Endothelial cell of umbilical vein (primary cell): ENCODE measurements around the gene CILP. TPM values are rescaled to one million over a fixed set of nuclear protein-coding genes. Genes with fewer than 3 reads are reported as not detected.

Experiments used
- BruUV-seq: library from RNA; stranded (reverse); fragments of 400-500 nt; replicated peaks from 2 replicates; lab custom pipeline; 2021; lab: Mats Ljungman, UMichigan
- CTCF ChIA-PET: fragments of 300-600, 350-600 bp; sonication (Branson Sonifier 250); formaldehyde crosslinking; loops from one replicate; lab custom pipeline; 2021; ENCODE audit warnings: antibody characterized with exemption, inconsistent platforms; lab: Charles Lee
- POLR2A ChIA-PET: fragments of 300-600, 350-600 bp; sonication (Branson Sonifier 250); formaldehyde crosslinking; loops from one replicate; lab custom pipeline; 2021; ENCODE audit warnings: antibody characterized with exemption, inconsistent platforms; lab: Charles Lee
- DNase-seq: peaks from one replicate; pipeline ENCODE4 v3.0.0-alpha.2; 2011; ENCODE audit warnings: low read depth, low spot score
- FAIRE-seq: peaks from 2 replicates; lab custom pipeline; 2011; peaks lifted over from hg19 to GRCh38; lab: Jason Lieb, UNC
- H2AFZ ChIP-seq: 2 replicates; pipeline ENCODE4 v1.6.0; 2012; ENCODE audit warnings: low read depth, low read length, control low read depth, inconsistent platforms
- H3K27ac ChIP-seq: 2 replicates; pipeline ENCODE4 v1.5.1; 2011; ENCODE audit warnings: low read depth, mild to moderate bottlenecking, control low read depth, low read length, moderate library complexity; ENCODE audit not compliant: insufficient read depth
- H3K27me3 ChIP-seq, 2 experiments: 2 replicates each; pipeline versions ENCODE4 v1.6.0 to v1.6.1; 2011; ENCODE audit warnings: low read length in 2 of 2, mixed read lengths in 1 of 2; ENCODE audit not compliant: control insufficient read depth in 2 of 2, insufficient read depth in 2 of 2
- H3K36me3 ChIP-seq, 2 experiments: 2 replicates in 1 of 2; 3 replicates in 1 of 2; pipeline ENCODE4 v1.5.1; 2011; ENCODE audit warnings: low read length in 2 of 2, mild to moderate bottlenecking in 1 of 2, moderate library complexity in 1 of 2; ENCODE audit not compliant: control insufficient read depth in 2 of 2, insufficient read depth in 2 of 2; ENCODE audit errors: extremely low read depth in 1 of 2
- H3K4me1 ChIP-seq: 3 replicates; pipeline ENCODE4 v1.5.1; 2011; ENCODE audit warnings: mild to moderate bottlenecking, low read length; ENCODE audit not compliant: control insufficient read depth, insufficient read depth; ENCODE audit errors: extremely low read depth
- H3K4me2 ChIP-seq: 2 replicates; pipeline ENCODE4 v1.6.1; 2011; ENCODE audit warnings: low read length, control low read depth, mixed read lengths; ENCODE audit not compliant: insufficient read depth
- H3K4me3 ChIP-seq, 3 experiments: fragments of 200-600 bp in 1 of 3; sonication (generic), shearing (Covaris generic) in 1 of 3; replicated peaks in 1 of 3; 2 replicates each; pipeline ENCODE4 v1.5.1; 2011 to 2016; ENCODE audit warnings: control low read depth in 3 of 3, low read length in 3 of 3, mild to moderate bottlenecking in 2 of 3, inconsistent platforms in 1 of 3, low read depth in 1 of 3, moderate library complexity in 1 of 3; ENCODE audit not compliant: insufficient read depth in 1 of 3
- H3K79me2 ChIP-seq: 2 replicates; pipeline ENCODE4 v1.6.0; 2012; ENCODE audit warnings: low read length, inconsistent platforms; ENCODE audit not compliant: control insufficient read depth, insufficient read depth
- H3K9ac ChIP-seq: replicated peaks from 2 replicates; pipeline ENCODE3; 2011; ENCODE audit warnings: low read length, control low read depth; ENCODE audit not compliant: insufficient read depth; ENCODE audit errors: extremely low read depth
- H3K9me1 ChIP-seq: replicated peaks from 3 replicates; pipeline ENCODE4 v1.6.0; 2011; ENCODE audit warnings: mild to moderate bottlenecking, low read length; ENCODE audit not compliant: control insufficient read depth, insufficient read depth; ENCODE audit errors: extremely low read depth
- H3K9me3 ChIP-seq: replicated peaks from 2 replicates; pipeline ENCODE4 v1.5.1; 2012; ENCODE audit warnings: low read length, inconsistent platforms; ENCODE audit not compliant: control insufficient read depth, insufficient read depth
- H4K20me1 ChIP-seq: replicated peaks from 2 replicates; pipeline ENCODE3; 2011; ENCODE audit warnings: mild to moderate bottlenecking, low read length; ENCODE audit not compliant: control insufficient read depth, insufficient read depth; ENCODE audit errors: extremely low read depth
- CTCF ChIP-seq, 2 donors: IDR thresholded peaks; 1 replicate in 1 of 2; 2 replicates in 1 of 2; pipeline ENCODE4 v1.5.1; 2011; ENCODE audit warnings: low read length in 2 of 2, mild to moderate bottlenecking in 2 of 2, moderate library complexity in 2 of 2, control low read depth in 1 of 2, inconsistent platforms in 1 of 2, low read depth in 1 of 2; ENCODE audit not compliant: insufficient read depth in 1 of 2; ENCODE audit errors: extremely low read depth in 1 of 2
- EZH2 ChIP-seq: IDR thresholded peaks from 2 replicates; pipeline ENCODE4 v1.6.1; 2012; ENCODE audit warnings: borderline replicate concordance, low read depth, mild to moderate bottlenecking, moderate library complexity, low read length, inconsistent platforms; ENCODE audit not compliant: severe bottlenecking
- FOS ChIP-seq: IDR thresholded peaks from 2 replicates; pipeline ENCODE4 v1.6.1; 2011; ENCODE audit warnings: mild to moderate bottlenecking, low read length, moderate library complexity, borderline replicate concordance; ENCODE audit not compliant: insufficient read depth
- GATA2 ChIP-seq: IDR thresholded peaks from 2 replicates; pipeline ENCODE4 v1.7.0; 2011; ENCODE audit warnings: low read depth, mild to moderate bottlenecking, moderate library complexity, mixed read lengths, low read length; ENCODE audit not compliant: insufficient read length, insufficient read depth
- JUN ChIP-seq: IDR thresholded peaks from 2 replicates; pipeline ENCODE4 v1.6.1; 2011; ENCODE audit warnings: borderline replicate concordance, low read depth; ENCODE audit not compliant: insufficient read length, insufficient read depth
- MAX ChIP-seq: IDR thresholded peaks from 2 replicates; pipeline ENCODE4 v1.6.1; 2011; ENCODE audit not compliant: insufficient read depth, insufficient read length
- MYC ChIP-seq: IDR thresholded peaks from one replicate; pipeline ENCODE4 v1.6.1; 2011; ENCODE audit warnings: mild to moderate bottlenecking, low read depth, low read length
- POLR2A ChIP-seq: IDR thresholded peaks from 2 replicates; pipeline ENCODE4 v1.6.1; 2012; ENCODE audit warnings: low read depth, mild to moderate bottlenecking, control low read depth, low read length
- POLR2AphosphoS5 ChIP-seq: IDR thresholded peaks from 2 replicates; pipeline ENCODE4 v1.6.1; 2012; ENCODE audit warnings: low read depth, mild to moderate bottlenecking, control low read depth, low read length, moderate library complexity; ENCODE audit not compliant: insufficient read depth
- dilution Hi-C: fragments of 300-500 bp; cut with MboI; formaldehyde crosslinking; loops from one replicate; pipeline ENCODE4 v1.15.0; 2019; ENCODE audit warnings: low sequenced_read_pairs; ENCODE audit not compliant: extremely low pct_ligation_motif_present
- intact Hi-C: fragments of 100-400 bp; cut with micrococcal nuclease; formaldehyde crosslinking; loops from one replicate; pipeline ENCODE4 v1.10.0; 2022
- polyA plus RNA-seq, 4 experiments: library from polyadenylated mRNA; depleted of rRNA in 3 of 4; stranded (reverse) in 3 of 4; unstranded in 1 of 4; fragments of >200 nt; gene quantifications; 2 replicates each; pipeline versions ENCODE4 v1.2.1 to v1.2.3, GENCODE V29; 2011 to 2012; ENCODE audit warnings: missing spikeins in 1 of 4
- total RNA-seq: library from RNA; stranded (reverse); gene quantifications from 2 replicates; pipeline ENCODE4 v1.2.3, GENCODE V29; 2021

The CILP gene
- total and polyA plus RNA-seq, 2 donors (not counting 3 experiments of a cell fraction or from before 2014, with no cell fraction given) = 0.01 TPM; not detected in 1

GRCh38 chr15:65192016-65192415 is 19.3 kb downstream of the CILP start:
- CTCF ChIA-PET = interaction anchor here (3.0 kb wide), 1 partner anchor 79 kb away, joined by 15 read pairs; no protein-coding TSS in a partner anchor
- no peaks in the 10 kb centered on the region for H3K9me3 ChIP-seq
- no TSS peak for BruUV-seq

DNA sequence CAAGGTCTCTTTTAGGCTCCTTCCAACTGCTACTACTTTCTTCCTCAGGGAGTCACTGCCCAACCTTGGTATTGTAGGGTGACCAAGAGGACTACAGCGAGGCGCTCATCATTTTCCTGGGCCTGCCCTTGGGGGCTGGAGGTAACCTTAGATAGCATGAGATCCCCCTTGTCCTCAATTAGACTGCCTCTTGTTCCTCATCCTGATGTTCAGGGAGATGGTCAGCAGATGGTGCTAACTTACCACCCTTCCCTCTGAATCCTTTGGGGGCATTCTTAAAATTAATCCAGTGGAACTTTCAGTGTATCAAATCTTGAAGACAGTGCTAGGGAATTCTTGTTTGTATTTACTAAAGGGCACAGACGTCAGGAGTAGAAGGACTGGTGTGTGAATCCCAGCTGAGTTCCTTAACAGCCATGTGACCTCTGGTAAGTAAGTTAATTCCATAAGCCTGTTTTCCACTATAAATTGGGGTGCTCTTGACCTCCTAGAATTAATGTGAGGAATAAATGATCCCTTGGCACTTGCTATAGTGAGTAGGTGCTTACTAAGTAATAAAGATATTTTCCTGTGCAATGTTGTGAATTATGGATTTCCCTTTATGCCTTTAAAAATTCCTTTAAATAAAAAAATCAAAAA is 22.1 kb downstream of the CILP start:
- dilution Hi-C loops (no loop called here), intact Hi-C loops (loop anchor here (1.0 to 2.0 kb wide), 4 partner anchors 82 to 196 kb away; no protein-coding TSS in a partner anchor)
- Histone ChIP-seq H3K4me1 (peaks cover 3% of the 10 kb centered on the region), H3K9ac (no peak overlapping the region), H3K9me1 (no peaks in the 10 kb centered on the region), H3K9me3 (no peaks in the 10 kb centered on the region), H3K4me2 (no peak overlapping the region), H2AFZ (peak overlapping the region; percentile 38), H3K27me3 (no peaks in the 10 kb centered on the region), H3K36me3 (no peaks in the 10 kb centered on the region), H4K20me1 (no peaks in the 10 kb centered on the region), H3K4me3 (no peak overlapping the region), H3K79me2 (peaks cover 7% of the 10 kb centered on the region), H3K27ac (no peak overlapping the region)
- no TSS peak for BruUV-seq
- DNase-seq (peak; percentile 68), FAIRE-seq (peak; percentile 82)
- CTCF ChIA-PET = interaction anchor here (0.7 to 5.1 kb wide), 5 partner anchors 28 to 109 kb away, joined by 3 to 57 read pairs (median 5); partner anchors contain the start of gene PARP16
- POLR2A ChIA-PET = interaction anchor here (2.5 kb wide), 1 partner anchor 116 kb away, joined by 10 read pairs; the partner anchor contains the start of gene RNU5B-1
- TF ChIP-seq MAX (no peak), EZH2 (no peak), JUN (no peak), POLR2AphosphoS5 (no peak), CTCF (IDR thresholded peaks at IDR 0.05; ENCODE audit: extremely low read depth in 1 of 2, insufficient read depth in 1 of 2, low read depth in 1 of 2, low read length in 2 of 2) (peak; percentile 55 to 60), MYC (no peak)

More at GRCh38 chr15:65192016-65192415, 19.3 kb downstream of the CILP start:
- intact Hi-C loops = no loop called here
- no peak overlapping the region for H2AFZ ChIP-seq
- TF ChIP-seq EZH2 (no peak), POLR2A (no peak), MAX (no peak), GATA2 (no peak), MYC (no peak), JUN (no peak), FOS (no peak)
- no peak overlapping the region for H3K4me3 ChIP-seq
- H3K9ac ChIP-seq = no peak overlapping the region
- POLR2A ChIA-PET = no interaction called here
- no peaks in the 10 kb centered on the region for H3K9me1 ChIP-seq
- no peaks in the 10 kb centered on the region for H3K79me2 ChIP-seq
- H3K27me3 ChIP-seq = peaks cover 0 to 2% of the 10 kb centered on the region in 2 experiments
- dilution Hi-C loops = no loop called here
- no peak overlapping the region for H3K4me2 ChIP-seq
- DNase-seq (peak; percentile 24), FAIRE-seq (no peak)
- H3K36me3 ChIP-seq = no peaks in the 10 kb centered on the region
- H4K20me1 ChIP-seq = no peaks in the 10 kb centered on the region
- H3K4me1 ChIP-seq = no peaks in the 10 kb centered on the region
- H3K27ac ChIP-seq = no peak overlapping the region
